Measurements from ENCODE around the gene ATP8A2. TPM values are rescaled to one million over a fixed set of nuclear protein-coding genes. Genes with fewer than 3 reads are reported as not detected.
"Not testable (repeated sequence)": the region's sequence is repeated elsewhere in the genome, so short reads cannot be mapped to it uniquely, and the experiment has no call there.

ATP8A2 gene
- total RNA-seq, 1 donor from 2014 or later = 0.05 TPM

- DNase-seq = no peak
- intact Hi-C loops (cut with DNase I) = no loop called here
- no peak for ATAC-seq (ENCODE audit: poor library complexity)
Observed at GRCh38 chr13:25503856-25504255, 132.1 kb downstream of the ATP8A2 start.

DNA sequence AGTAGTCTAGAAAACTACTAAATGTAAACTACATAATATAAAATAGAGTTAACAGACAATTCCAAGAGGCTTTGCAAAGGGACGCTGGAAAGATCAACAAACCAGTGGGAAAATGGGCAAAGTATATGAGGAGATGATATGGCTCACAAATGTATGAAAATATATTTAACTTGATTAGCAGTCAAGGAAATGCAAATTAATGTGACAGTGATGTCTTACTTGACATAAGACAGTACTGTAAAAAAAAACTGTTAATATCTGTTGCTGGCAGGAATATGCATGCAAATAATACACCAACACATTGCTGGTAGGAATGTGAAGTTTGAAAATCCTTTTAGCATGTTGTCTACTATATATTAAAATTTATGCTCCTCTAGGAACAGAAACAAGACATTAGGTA is 136.1 kb downstream of the ATP8A2 start:
- intact Hi-C loops (cut with DNase I) = no loop called here
- ATAC-seq (ENCODE audit: poor library complexity) (no peak), DNase-seq (no peak)

GRCh38 chr13:25513060-25513459 is 141.3 kb downstream of the ATP8A2 start:
- intact Hi-C loops (cut with DNase I); ATAC-seq (ENCODE audit: poor library complexity); DNase-seq: not testable (repeated sequence)

- intact Hi-C loops (cut with DNase I) = no loop called here
- no peak for DNase-seq
Observed at GRCh38 chr13:25518441-25518840, 146.7 kb downstream of the ATP8A2 start.

GRCh38 chr13:25525884-25526283 is 154.1 kb downstream of the ATP8A2 start:
- no peak for DNase-seq
- ATAC-seq (ENCODE audit: poor library complexity) = no peak
- intact Hi-C loops (cut with DNase I) = no loop called here

More at GRCh38 chr13:25518441-25518840, 146.7 kb downstream of the ATP8A2 start:
- ATAC-seq (ENCODE audit: poor library complexity) = no peak

GRCh38 chr13:25528266-25528665 is 156.5 kb downstream of the ATP8A2 start:
- no peak for DNase-seq
- no peak for ATAC-seq (ENCODE audit: poor library complexity)
- intact Hi-C loops (cut with DNase I) = no loop called here

- DNase-seq (no peak), ATAC-seq (ENCODE audit: poor library complexity) (no peak)
- intact Hi-C loops (cut with DNase I) = no loop called here
Observed at GRCh38 chr13:25529425-25529824, 157.7 kb downstream of the ATP8A2 start.

DNA sequence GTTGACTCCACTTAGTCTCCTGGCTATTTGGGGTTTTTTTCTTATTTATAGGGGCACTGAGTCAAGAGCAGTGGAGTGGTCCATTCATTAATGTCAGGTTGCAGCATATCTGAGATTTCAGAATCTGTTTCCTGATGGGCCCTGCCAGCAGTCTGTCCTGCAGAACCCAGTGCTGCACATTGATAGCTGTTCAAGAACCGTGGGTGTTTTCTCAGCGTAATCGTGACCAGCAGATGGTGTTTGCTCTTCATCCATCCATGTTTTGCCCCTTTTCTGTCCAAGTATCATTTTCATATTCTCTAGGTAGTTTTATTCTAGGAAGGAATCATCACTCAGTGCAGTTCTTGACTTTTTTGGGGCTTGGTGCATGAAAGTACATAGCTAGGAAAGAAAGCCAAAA is 166.5 kb downstream of the ATP8A2 start:
- ATAC-seq (ENCODE audit: poor library complexity) (no peak), DNase-seq (no peak)
- intact Hi-C loops (cut with DNase I) = no loop called here

DNA sequence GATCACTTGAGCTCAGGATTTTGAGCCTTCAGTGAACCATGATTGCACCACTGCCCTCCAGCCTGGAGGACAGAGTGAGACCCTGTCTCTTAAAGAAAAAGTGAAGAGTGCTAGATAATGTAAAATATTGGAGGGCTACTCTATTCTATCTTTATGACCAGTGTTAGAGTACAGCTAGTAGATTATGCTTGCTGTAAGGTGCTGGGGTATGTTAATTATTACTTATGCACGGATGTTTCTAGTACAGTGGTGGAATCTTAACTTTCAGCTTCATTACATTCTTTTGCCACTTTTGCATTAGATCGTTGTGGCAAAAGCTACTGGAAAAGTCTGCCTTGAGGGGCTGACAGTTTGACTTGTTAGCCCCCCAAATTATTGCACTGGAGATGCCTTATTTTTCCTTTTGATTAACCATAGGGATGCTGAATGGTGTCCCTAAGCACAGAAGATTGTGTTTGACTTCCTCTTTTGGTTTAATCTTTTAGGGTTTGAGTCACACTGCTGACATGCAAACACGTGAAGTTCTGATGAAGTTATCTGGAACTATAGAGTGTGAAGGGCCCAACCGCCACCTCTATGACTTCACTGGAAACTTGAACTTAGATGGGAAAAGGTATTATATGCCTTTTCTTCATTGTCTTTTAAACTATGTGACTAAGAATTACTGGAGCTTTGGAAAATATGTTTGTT is 169.8 kb downstream of the ATP8A2 start:
- ATAC-seq (ENCODE audit: poor library complexity) (no peak), DNase-seq (no peak)
- intact Hi-C loops (cut with DNase I) = no loop called here

DNA sequence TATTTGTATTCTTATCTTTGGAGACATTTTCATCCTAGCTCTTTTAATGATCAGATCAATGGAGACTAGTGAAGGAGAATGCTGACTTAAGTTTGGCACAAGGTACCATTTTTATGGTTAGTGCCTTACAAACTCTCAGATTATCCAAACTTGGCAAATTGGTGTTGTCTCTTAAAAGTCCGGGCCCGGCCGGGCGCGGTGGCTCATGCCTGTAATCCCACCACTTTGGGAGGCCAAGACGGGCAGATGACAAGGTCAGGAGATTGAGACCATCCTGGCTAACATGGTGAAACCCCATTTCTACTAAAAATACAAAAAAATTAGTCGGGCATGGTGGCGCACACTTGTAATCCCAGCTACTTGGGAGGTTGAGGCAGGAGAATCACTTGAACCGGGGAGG is 177.2 kb downstream of the ATP8A2 start:
- DNase-seq; ATAC-seq (ENCODE audit: poor library complexity); intact Hi-C loops (cut with DNase I): not testable (repeated sequence)

DNA sequence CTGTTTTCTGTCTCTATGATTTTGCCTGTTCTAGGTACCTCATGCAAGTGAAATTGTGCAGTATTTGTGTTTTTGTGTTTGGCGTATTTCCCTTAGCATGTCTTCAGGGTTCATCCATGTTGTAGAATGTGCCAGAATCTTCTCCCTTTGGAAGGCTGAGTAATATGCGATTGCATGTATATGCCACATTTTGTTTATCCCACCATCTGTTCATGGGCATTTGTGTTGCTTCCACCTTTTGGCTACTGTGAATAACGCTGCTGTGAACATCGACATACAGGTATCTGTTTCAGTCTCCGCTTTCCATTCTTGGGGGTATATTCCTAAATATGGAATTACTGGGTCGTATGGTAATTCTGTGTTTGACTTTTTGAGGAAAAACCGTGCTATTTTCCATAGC is 190.0 kb downstream of the ATP8A2 start:
- DNase-seq = no peak
- intact Hi-C loops (cut with DNase I) = no loop called here
- no peak for ATAC-seq (ENCODE audit: poor library complexity)

DNA sequence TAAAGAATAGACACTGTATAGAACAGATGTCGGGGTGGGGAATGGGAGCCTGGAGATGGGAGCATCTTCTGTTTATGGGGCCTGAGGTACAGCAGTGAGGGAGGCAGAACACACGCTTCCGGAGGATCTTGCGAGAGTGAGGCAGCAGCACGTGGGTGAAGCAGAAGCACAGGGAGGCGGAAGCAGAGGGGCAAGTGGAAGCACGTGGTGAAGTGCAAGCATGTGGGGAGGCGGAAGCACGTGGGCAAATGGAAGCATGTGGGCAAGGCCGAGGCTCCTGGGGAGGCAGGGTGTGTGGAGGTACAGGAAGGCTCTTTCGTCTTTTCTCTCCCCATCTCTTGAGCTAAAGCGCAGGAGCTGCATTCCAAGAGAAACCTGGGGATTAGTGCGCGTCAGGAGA is 198.4 kb downstream of the ATP8A2 start:
- DNase-seq (no peak), ATAC-seq (ENCODE audit: poor library complexity) (no peak)
- intact Hi-C loops (cut with DNase I) = loop anchor here (5.0 kb wide), 1 partner anchor 497 kb away; no protein-coding TSS in a partner anchor

DNA sequence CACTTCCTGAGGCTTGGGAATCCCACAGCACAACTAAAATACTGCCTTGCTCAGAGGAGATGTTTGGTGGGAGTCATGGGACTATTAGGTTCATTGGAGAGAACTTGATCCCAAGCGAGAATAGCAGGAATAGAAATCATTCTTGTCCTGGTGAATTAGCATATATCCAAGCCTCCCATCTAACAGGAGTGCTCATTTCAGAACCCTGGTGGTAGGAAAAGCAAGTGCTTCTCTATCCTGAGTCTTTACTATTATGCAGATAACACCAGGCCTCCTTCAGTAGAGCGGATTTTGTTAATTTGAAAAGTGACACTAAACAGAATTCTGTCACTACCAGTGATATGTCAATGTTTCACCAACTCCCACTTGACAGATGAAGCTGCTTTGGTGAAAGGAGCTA is 199.5 kb downstream of the ATP8A2 start:
- intact Hi-C loops (cut with DNase I) = loop anchor here (5.0 kb wide), 1 partner anchor 496 kb away; no protein-coding TSS in a partner anchor
- DNase-seq (no peak), ATAC-seq (ENCODE audit: poor library complexity) (no peak)

GRCh38 chr13:25572171-25572570 is 200.4 kb downstream of the ATP8A2 start:
- ATAC-seq (ENCODE audit: poor library complexity); DNase-seq: not testable (repeated sequence)
- intact Hi-C loops (cut with DNase I) = loop anchor here (5.0 kb wide), 1 partner anchor 495 kb away; no protein-coding TSS in a partner anchor

- intact Hi-C loops (cut with DNase I) = loop anchor here (5.0 kb wide), 1 partner anchor 493 kb away; no protein-coding TSS in a partner anchor
- DNase-seq (peak; percentile 47), ATAC-seq (ENCODE audit: poor library complexity) (peak; percentile 95)
Observed at GRCh38 chr13:25574437-25575411, 202.9 kb downstream of the ATP8A2 start.

DNA sequence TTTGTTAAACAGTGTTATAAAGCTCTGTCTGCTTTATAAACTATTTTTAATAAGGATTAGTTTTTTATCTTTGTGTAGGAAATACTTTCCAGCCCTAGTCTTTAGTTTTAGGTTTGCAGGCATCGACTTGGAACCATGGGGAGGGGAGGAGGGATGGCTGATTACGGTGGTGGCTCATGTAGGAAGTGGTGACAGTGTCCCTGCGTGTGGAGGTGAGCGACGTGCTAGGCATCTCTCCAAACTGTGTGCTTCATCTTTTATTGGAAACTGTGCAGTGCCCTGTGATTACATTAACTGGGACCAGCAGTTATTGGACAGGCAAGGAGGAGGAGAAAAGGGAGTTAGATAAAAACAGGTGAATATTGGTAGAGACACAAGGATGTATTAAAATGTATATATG is 203.8 kb downstream of the ATP8A2 start:
- ATAC-seq (ENCODE audit: poor library complexity) (no peak), DNase-seq (no peak)
- intact Hi-C loops (cut with DNase I) = no loop called here

- ATAC-seq (ENCODE audit: poor library complexity) (no peak), DNase-seq (no peak)
- intact Hi-C loops (cut with DNase I) = no loop called here
Observed at GRCh38 chr13:25578526-25578925, 206.8 kb downstream of the ATP8A2 start.

- DNase-seq = no peak
- intact Hi-C loops (cut with DNase I) = no loop called here
- no peak for ATAC-seq (ENCODE audit: poor library complexity)
Observed at GRCh38 chr13:25579221-25579620, 207.4 kb downstream of the ATP8A2 start.

DNA sequence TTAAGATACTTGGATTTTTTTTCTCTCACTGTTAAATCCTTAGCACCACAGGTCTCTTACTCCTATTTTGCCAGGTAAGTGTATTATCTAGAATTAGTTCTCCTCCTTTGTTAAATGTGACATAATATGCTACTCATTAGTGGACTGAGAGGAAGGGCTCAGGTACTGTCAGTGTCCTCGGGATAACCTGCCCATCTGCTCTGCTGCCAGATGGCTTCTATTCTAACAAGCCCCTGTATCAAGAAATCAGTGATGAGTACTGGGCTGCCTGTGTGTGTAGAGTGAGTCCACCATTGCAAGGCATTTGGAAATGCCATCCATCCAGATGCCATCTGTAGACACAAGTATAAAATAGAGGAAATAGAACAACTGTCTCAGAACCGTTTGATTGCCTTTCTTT is 209.6 kb downstream of the ATP8A2 start:
- ATAC-seq (ENCODE audit: poor library complexity) (no peak), DNase-seq (no peak)
- intact Hi-C loops (cut with DNase I) = no loop called here

DNA sequence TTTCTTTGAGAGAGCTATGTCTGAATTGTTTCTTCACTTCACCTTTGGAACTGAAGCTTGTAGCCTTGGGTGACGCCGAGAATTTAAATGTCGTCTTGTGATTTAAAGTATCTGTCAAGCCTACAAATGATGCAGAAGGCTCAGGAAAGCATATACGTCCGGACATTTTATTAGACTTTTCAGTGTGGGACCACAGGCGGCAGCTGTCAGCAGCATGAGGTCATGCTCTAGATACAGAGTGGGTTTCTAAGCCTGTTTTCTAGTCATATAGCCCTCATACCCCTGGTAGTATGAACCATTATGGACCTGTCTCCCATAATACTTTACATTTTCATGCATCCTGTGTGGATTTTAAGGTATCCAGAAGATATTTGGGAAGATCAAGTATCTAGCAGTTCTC is 212.3 kb downstream of the ATP8A2 start:
- intact Hi-C loops (cut with DNase I) = no loop called here
- ATAC-seq (ENCODE audit: poor library complexity) (no peak), DNase-seq (no peak)

All from Right ventricle myocardium superior (tissue), 1 donor.